Stomach (tissue), 9 donors: ENCODE results near the gene NAA40. TPM values are rescaled to one million over a fixed set of nuclear protein-coding genes. Genes with fewer than 3 reads are reported as not detected.

Experiments
- DNase-seq, 2 donors: peaks; one replicate each; pipeline versions ENCODE4 v3.0.0 to v3.0.0-alpha.2; 2013 to 2019
- H3K27ac ChIP-seq, 5 donors: fragments of 200-600 bp in 4 of 5; sonication (generic) in 4 of 5; one replicate each; pipeline ENCODE4 v1.5.1; 2013 to 2019; ENCODE audit warnings: mild to moderate bottlenecking in 1 of 5, moderate library complexity in 1 of 5
- H3K27me3 ChIP-seq, 3 donors: fragments of 200-600 bp; sonication (generic); one replicate each; pipeline ENCODE4 v1.5.1; 2017 to 2019; ENCODE audit warnings: mixed run types in 1 of 3
- H3K36me3 ChIP-seq, 4 donors: fragments of 200-600 bp; sonication (generic); 1 replicate in 3 of 4; 2 replicates in 1 of 4; pipeline ENCODE4 v1.5.1; 2016 to 2019
- H3K4me1 ChIP-seq, 4 donors: fragments of 200-600 bp; sonication (generic); one replicate each; pipeline ENCODE4 v1.5.1; 2016 to 2019
- H3K4me3 ChIP-seq, 4 donors: fragments of 200-600 bp; sonication (generic) in 3 of 4; one replicate each; pipeline ENCODE4 v1.5.1; 2016 to 2019; ENCODE audit warnings: mild to moderate bottlenecking in 1 of 4
- H3K9me3 ChIP-seq, 4 donors: fragments of 200-600 bp; sonication (generic); one replicate each; pipeline ENCODE4 v1.5.1; 2016 to 2019
- EP300 ChIP-seq: sonication (generic); formaldehyde crosslinking; IDR thresholded peaks from one replicate; pipeline ENCODE4 v1.6.1; 2017; ENCODE audit warnings: antibody characterized with exemption
- POLR2A ChIP-seq, 4 donors: fragments of 450-650 bp; IDR thresholded peaks; one replicate each; pipeline ENCODE4 v1.6.1; 2016; ENCODE audit warnings: antibody characterized with exemption in 4 of 4, control low read depth in 2 of 4, mild to moderate bottlenecking in 1 of 4, moderate library complexity in 1 of 4
- POLR2AphosphoS5 ChIP-seq, 3 donors: sonication (generic); formaldehyde crosslinking; IDR thresholded peaks; one replicate each; pipeline ENCODE4 v1.6.1; 2016; ENCODE audit warnings: antibody characterized with exemption in 3 of 3
- WGBS, 5 donors: extraction: QIAGEN DNeasy Blood & Tissue Kit in 3 of 5; methylation state at CpG; one replicate each; pipeline versions ENCODE4 v1.1.5 to v1.1.7; 2013 to 2018; 5-methylcytosine and 5-hydroxymethylcytosine counted together
- intact Hi-C: fragments of 100-400 bp; cut with DNase I; formaldehyde crosslinking; loops from one replicate; pipeline ENCODE4 v1.15.1; 2023; ENCODE audit warnings: low total_unique reads
- polyA plus RNA-seq, 3 donors: library from polyadenylated mRNA; stranded (reverse); fragments of 200-250 nt; gene quantifications; one replicate each; pipeline ENCODE4 v1.2.3, GENCODE V29; 2013
- total RNA-seq, 5 donors: library from RNA; depleted of rRNA; stranded (reverse); fragments of >200 nt; gene quantifications; one replicate each; pipeline versions ENCODE4 v1.1.0 to v1.2.3, GENCODE V29; 2014 to 2016
- TF ChIP-seq, protein P1 (sequence below), 7 experiments: fragments of 450-650 bp in 4 of 7; fragments of 200-600 bp in 3 of 7; sonication (generic) in 3 of 7; IDR thresholded peaks; one replicate each; pipeline ENCODE4 v1.5.1; 2016 to 2019; ENCODE audit warnings: antibody characterized with exemption in 7 of 7, control low read depth in 2 of 7, mild to moderate bottlenecking in 1 of 7
- donor health status: healthy with polysubstance abuse.
- donor health status: Bipolar disorder and iron deficiency.
- donor health status: healthy.

The NAA40 gene
- total and polyA plus RNA-seq, 8 donors: 4.3 to 71.4 (median 8.1) TPM

DNA sequence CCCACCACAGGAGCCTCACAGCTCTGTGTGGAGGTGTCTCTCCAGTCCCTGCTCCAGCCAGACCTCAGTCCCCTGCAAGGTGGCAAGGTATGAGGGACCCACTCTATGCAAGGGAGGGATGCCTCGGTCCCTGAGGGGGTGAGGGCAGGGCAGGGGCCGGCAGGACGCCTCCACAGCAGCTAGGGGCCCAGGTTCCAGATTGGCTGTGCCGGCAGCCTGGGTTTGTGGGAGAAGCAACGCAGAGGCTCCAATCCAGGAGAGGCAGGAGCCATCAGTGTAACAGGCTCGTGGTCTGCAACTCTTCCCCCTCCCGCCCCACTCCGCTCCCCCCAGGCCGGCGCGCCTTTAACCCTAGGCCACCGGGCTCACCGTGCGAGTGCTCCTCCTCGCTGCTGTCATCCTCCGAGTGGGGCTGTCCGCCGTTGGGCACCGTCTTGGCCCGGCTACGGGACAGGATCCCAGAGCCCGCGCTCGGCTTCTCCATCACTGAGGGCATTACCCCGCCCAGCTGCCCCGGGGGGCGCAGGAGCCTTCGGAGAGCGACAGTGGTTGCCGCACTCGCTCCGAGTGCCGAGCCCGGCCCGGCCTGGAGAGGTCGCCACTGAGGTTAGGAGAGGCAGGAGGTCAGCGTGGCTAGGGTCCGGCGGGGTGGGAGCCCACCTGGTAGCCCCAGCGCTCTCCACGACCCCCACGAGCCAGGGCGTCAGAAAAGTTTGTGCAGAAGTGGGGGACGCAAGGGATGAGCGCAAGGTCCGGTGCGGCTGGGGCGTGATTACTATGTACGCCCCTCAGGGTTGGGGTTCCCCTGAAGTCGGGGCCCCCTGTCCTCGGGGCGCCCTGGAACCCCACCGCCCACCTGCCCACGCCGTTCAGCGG is 22.6 kb upstream of the NAA40 start:
- intact Hi-C loops: no loop called here
- Histone ChIP-seq H3K36me3 (peaks cover 0 to 11% (median under 1%) of the 10 kb centered on the region in 4 donors), H3K4me1 (peaks cover 51 to 59% (median 58%) of the 10 kb centered on the region in 4 donors), H3K9me3 (no peaks in the 10 kb centered on the region), H3K27me3 (peaks cover 0 to 32% (median 0%) of the 10 kb centered on the region in 3 donors), H3K4me3 (peak overlapping the region; percentile 50 to 56 (median 52)), H3K27ac (peak overlapping the region in 3 of 5 donors; percentile 20 to 85 (median 82))
- peak; percentile 37 to 77 for DNase-seq
- TF ChIP-seq, protein P1, sequence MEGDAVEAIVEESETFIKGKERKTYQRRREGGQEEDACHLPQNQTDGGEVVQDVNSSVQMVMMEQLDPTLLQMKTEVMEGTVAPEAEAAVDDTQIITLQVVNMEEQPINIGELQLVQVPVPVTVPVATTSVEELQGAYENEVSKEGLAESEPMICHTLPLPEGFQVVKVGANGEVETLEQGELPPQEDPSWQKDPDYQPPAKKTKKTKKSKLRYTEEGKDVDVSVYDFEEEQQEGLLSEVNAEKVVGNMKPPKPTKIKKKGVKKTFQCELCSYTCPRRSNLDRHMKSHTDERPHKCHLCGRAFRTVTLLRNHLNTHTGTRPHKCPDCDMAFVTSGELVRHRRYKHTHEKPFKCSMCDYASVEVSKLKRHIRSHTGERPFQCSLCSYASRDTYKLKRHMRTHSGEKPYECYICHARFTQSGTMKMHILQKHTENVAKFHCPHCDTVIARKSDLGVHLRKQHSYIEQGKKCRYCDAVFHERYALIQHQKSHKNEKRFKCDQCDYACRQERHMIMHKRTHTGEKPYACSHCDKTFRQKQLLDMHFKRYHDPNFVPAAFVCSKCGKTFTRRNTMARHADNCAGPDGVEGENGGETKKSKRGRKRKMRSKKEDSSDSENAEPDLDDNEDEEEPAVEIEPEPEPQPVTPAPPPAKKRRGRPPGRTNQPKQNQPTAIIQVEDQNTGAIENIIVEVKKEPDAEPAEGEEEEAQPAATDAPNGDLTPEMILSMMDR (IDR thresholded peaks at IDR 0.05): peak in 2 of 7 experiments; percentile 29 to 48
- no peak for TF ChIP-seq EP300
- WGBS, 5 donors: 1 to 7% (median 3%) methylated on average over 22 to 56 of the region's 56 CpGs

DNA sequence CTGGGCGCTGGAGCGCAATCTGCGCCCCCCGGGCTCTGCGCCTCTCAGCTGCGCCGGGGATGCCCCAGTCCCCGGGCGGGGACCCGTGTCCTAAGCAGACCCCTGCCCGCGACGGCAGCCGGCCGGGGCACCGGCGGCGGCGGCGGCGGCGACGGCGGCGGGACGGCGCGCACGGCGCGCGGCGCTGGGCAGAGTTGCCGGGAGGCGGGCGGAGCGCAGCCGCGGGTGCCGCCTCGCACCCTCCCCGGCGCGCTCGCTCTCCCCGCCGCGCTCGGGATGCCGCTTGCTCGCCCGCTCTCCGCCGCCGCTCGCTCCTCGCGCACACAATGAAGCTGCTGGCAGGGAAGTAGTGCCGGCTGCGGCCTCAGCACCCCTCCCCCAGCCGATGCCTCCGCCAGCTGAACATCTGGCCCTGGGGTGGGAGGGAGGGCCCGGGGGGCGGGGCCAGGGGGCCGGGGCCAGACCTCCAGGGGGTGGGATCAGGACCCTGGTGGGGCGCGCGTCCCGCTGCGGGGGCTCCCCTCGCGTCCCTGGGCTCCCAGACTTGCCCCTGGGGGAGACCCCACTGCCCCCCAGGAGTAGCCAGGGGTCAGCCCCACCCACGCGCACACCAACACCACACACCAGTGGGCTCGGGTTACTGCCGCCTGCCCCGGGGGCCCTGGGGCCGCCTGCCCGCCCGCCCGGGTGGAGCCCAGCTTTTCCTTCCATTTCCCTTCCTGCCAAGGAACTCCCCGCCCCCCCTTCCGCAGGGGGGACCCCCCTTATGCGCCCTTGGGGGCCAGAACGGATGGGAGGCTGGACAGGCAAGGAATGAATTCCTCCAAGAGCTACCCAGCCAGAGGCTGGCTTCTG is 21.7 kb upstream of the NAA40 start, which contains the start of gene RCOR2:
Gene RCOR2, minus strand, starts transcription at position 328 of the 855 bp plus-strand sequence. CDS start 708 bp downstream, outside the sequence.
- 0 to 6% (median 1%) methylated on average over 6 to 80 of the region's 85 CpGs for WGBS, 5 donors
- intact Hi-C loops: no loop called here
- Histone ChIP-seq H3K27ac (peak within 1 kb of the TSS; percentile 62 to 85 (median 81)), H3K9me3 (no peaks in the 10 kb centered on the region), H3K4me1 (peaks cover 51 to 59% (median 58%) of the 10 kb centered on the region in 4 donors), H3K4me3 (peak within 1 kb of the TSS; percentile 50 to 56 (median 52)), H3K27me3 (peaks cover 0 to 32% (median 0%) of the 10 kb centered on the region in 3 donors), H3K36me3 (peaks cover 0 to 2% (median 0%) of the 10 kb centered on the region in 4 donors)
- TF ChIP-seq EP300 (no peak), POLR2A (IDR thresholded peaks at IDR 0.05) (no peak), POLR2AphosphoS5 (IDR thresholded peaks at IDR 0.05) (peak in 2 of 3 donors; percentile 71 to 79)
- TF ChIP-seq, protein P1 (IDR thresholded peaks at IDR 0.05): no peak
- peak; percentile 77 to 95 for DNase-seq

DNA sequence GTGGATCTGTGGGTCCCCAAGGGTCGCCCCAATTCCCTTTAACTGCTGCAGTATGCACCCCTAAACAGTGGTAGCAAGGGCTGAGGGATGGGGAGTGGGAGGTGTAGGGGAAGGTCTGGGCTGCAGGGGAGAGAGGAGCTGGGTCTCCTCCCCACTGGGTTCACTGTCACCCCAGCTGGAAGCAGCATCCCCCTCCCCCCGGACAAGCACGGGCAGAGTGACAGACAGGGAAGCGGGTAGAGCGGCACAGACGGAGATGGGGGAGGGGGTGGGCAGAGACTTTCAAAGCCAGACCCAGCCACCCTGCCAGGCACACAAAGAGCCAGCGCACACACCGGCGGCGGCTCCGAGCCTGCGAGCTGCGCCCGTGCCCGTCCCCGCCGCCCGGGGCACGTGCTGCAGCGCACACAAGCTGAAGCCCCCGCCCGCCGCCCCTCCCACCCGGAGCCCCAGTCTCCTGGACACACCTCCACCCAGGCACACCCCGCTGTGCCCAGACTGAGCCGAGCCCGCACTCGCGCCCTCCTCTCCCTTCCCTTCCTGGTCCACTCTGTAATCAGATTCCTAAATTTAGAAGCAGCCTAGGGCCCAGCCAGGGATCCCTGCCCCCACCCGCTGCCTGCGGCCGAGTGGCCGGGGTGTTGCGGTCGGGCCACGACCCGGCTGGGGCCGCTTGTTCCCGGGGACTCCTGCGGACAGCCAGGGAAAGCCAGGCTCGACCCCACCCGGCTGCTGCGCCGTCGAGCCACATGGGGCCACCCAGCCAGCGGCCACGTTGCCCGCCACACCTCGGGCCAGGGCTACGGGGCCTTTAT is 20.9 kb upstream of the NAA40 start:
- no peaks in the 10 kb centered on the region for H3K9me3 ChIP-seq
- H3K4me1 ChIP-seq: peaks cover 51 to 59% (median 58%) of the 10 kb centered on the region in 4 donors
- TF ChIP-seq EP300: no peak
- TF ChIP-seq POLR2AphosphoS5 (IDR thresholded peaks at IDR 0.05): no peak
- TF ChIP-seq POLR2A (IDR thresholded peaks at IDR 0.05): no peak
- TF ChIP-seq, protein P1 (IDR thresholded peaks at IDR 0.05): no peak
- intact Hi-C loops: no loop called here
- WGBS, 5 donors: 1 to 13% (median 5%) methylated on average over 19 to 50 of the region's 50 CpGs
- H3K36me3 ChIP-seq: no peaks in the 10 kb centered on the region
- H3K27ac ChIP-seq: peak overlapping the region; percentile 62 to 85 (median 81)
- H3K4me3 ChIP-seq: peak overlapping the region; percentile 50 to 56 (median 52)
- H3K27me3 ChIP-seq: peaks cover 0 to 32% (median 0%) of the 10 kb centered on the region in 3 donors
- peak; percentile 74 to 88 for DNase-seq
